Skeletal muscle tissue (tissue), 4 donors: ENCODE results near the gene RXRA. TPM values are rescaled to one million over a fixed set of nuclear protein-coding genes. Genes with fewer than 3 reads are reported as not detected.

Experiments
- H3K27ac ChIP-seq: one replicate; pipeline ENCODE4 v1.7.0; 2013; ENCODE audit warnings: mild to moderate bottlenecking, low read depth, low read length, inconsistent platforms
- H3K27me3 ChIP-seq, 3 donors: one replicate each; pipeline ENCODE4 v1.7.0; 2013; ENCODE audit warnings: low read length in 3 of 3; ENCODE audit not compliant: control insufficient read depth in 3 of 3, insufficient read depth in 3 of 3
- H3K36me3 ChIP-seq, 3 donors: one replicate each; pipeline ENCODE4 v1.7.0; 2013; ENCODE audit warnings: low read length in 3 of 3; ENCODE audit not compliant: control insufficient read depth in 3 of 3, insufficient read depth in 3 of 3
- H3K4me1 ChIP-seq, 3 donors: one replicate each; pipeline ENCODE4 v1.7.0; 2013; ENCODE audit warnings: low read length in 3 of 3, mild to moderate bottlenecking in 3 of 3; ENCODE audit not compliant: control insufficient read depth in 3 of 3, insufficient read depth in 3 of 3
- H3K4me3 ChIP-seq, 3 donors: one replicate each; pipeline ENCODE4 v1.7.0; 2013; ENCODE audit warnings: low read length in 3 of 3
- H3K9ac ChIP-seq, 3 donors: one replicate each; pipeline ENCODE4 v1.7.0; 2013; ENCODE audit warnings: low read length in 3 of 3, mild to moderate bottlenecking in 3 of 3, moderate library complexity in 2 of 3, low read depth in 1 of 3
- H3K9me3 ChIP-seq, 3 donors: one replicate each; pipeline ENCODE4 v1.7.0; 2013; ENCODE audit warnings: low read length in 3 of 3; ENCODE audit not compliant: control insufficient read depth in 3 of 3
- total RNA-seq: library from RNA; depleted of rRNA; stranded (reverse); fragments of >200 nt; gene quantifications from one replicate; pipeline ENCODE4 v1.2.3, GENCODE V29; 2014
- donor health status: Osteomylitis.

RXRA gene
- total RNA-seq, 1 donor from 2014 or later: 11.5 TPM

- Histone ChIP-seq H3K9ac (peak overlapping the region in 1 of 3 donors; percentile 25), H3K4me3 (no peak overlapping the region), H3K27ac (no peak overlapping the region), H3K4me1 (peaks cover 28 to 51% (median 40%) of the 10 kb centered on the region in 3 donors), H3K36me3 (no peaks in the 10 kb centered on the region), H3K9me3 (no peaks in the 10 kb centered on the region), H3K27me3 (peaks cover 0 to 4% (median 0%) of the 10 kb centered on the region in 3 donors)
Measured at GRCh38 chr9:134286471-134287245, 39.6 kb upstream of the RXRA start.

- Histone ChIP-seq H3K4me3 (no peak overlapping the region), H3K4me1 (peaks cover 30 to 50% (median 38%) of the 10 kb centered on the region in 3 donors), H3K9me3 (no peaks in the 10 kb centered on the region), H3K36me3 (no peaks in the 10 kb centered on the region), H3K27me3 (peaks cover 0 to 4% (median 0%) of the 10 kb centered on the region in 3 donors), H3K9ac (no peak overlapping the region), H3K27ac (no peak overlapping the region)
Measured at GRCh38 chr9:134287591-134288491, 38.4 kb upstream of the RXRA start.

- Histone ChIP-seq H3K9me3 (no peaks in the 10 kb centered on the region), H3K36me3 (no peaks in the 10 kb centered on the region), H3K27ac (no peak overlapping the region), H3K27me3 (peaks cover 0 to 4% (median 0%) of the 10 kb centered on the region in 3 donors), H3K9ac (no peak overlapping the region), H3K4me3 (no peak overlapping the region), H3K4me1 (peaks cover 29 to 42% (median 37%) of the 10 kb centered on the region in 3 donors)
Measured at GRCh38 chr9:134288746-134289145, 37.5 kb upstream of the RXRA start.

- H3K9ac ChIP-seq: no peak overlapping the region
- peaks cover 29 to 38% (median 36%) of the 10 kb centered on the region in 3 donors for H3K4me1 ChIP-seq
- H3K27me3 ChIP-seq: peaks cover 0 to 4% (median 0%) of the 10 kb centered on the region in 3 donors
- no peak overlapping the region for H3K27ac ChIP-seq
- H3K36me3 ChIP-seq: no peaks in the 10 kb centered on the region
- H3K9me3 ChIP-seq: no peaks in the 10 kb centered on the region
- H3K4me3 ChIP-seq: no peak overlapping the region
Measured at GRCh38 chr9:134289241-134289875, 36.9 kb upstream of the RXRA start.

GRCh38 chr9:134290603-134291451, 35.4 kb upstream of the RXRA start:
- H3K4me1 ChIP-seq: peaks cover 25 to 30% (median 27%) of the 10 kb centered on the region in 3 donors
- H3K4me3 ChIP-seq: peak overlapping the region in 1 of 3 donors; percentile 22
- no peak overlapping the region for H3K27ac ChIP-seq
- H3K9ac ChIP-seq: no peak overlapping the region
- H3K9me3 ChIP-seq: no peaks in the 10 kb centered on the region
- peaks cover 0 to 4% (median 0%) of the 10 kb centered on the region in 3 donors for H3K27me3 ChIP-seq
- no peaks in the 10 kb centered on the region for H3K36me3 ChIP-seq

- Histone ChIP-seq H3K4me3 (no peak overlapping the region), H3K27me3 (peaks cover 0 to 4% (median 0%) of the 10 kb centered on the region in 3 donors), H3K9ac (no peak overlapping the region), H3K27ac (no peak overlapping the region), H3K9me3 (no peaks in the 10 kb centered on the region), H3K36me3 (no peaks in the 10 kb centered on the region), H3K4me1 (peaks cover 25 to 28% (median 25%) of the 10 kb centered on the region in 3 donors)
Measured at GRCh38 chr9:134291452-134291881, 34.8 kb upstream of the RXRA start.

GRCh38 chr9:134291961-134292871, 34.0 kb upstream of the RXRA start:
- no peaks in the 10 kb centered on the region for H3K36me3 ChIP-seq
- no peak overlapping the region for H3K4me3 ChIP-seq
- H3K27ac ChIP-seq: no peak overlapping the region
- H3K27me3 ChIP-seq: peaks cover 0 to 4% (median 0%) of the 10 kb centered on the region in 3 donors
- no peak overlapping the region for H3K9ac ChIP-seq
- no peaks in the 10 kb centered on the region for H3K9me3 ChIP-seq
- peaks cover 19 to 26% (median 25%) of the 10 kb centered on the region in 3 donors for H3K4me1 ChIP-seq

- Histone ChIP-seq H3K4me3 (no peak overlapping the region), H3K9ac (peak overlapping the region in 1 of 3 donors; percentile 68), H3K27me3 (peaks cover 0 to 4% (median 0%) of the 10 kb centered on the region in 3 donors), H3K4me1 (peaks cover 19 to 26% (median 25%) of the 10 kb centered on the region in 3 donors), H3K36me3 (no peaks in the 10 kb centered on the region), H3K27ac (no peak overlapping the region), H3K9me3 (no peaks in the 10 kb centered on the region)
Measured at GRCh38 chr9:134293031-134293521, 33.2 kb upstream of the RXRA start.
